Right lobe of liver (tissue), 4 donors: Measurements from ENCODE around the gene CEP85L.

Source experiments
- POLR2A ChIP-seq: fragments of 450-650 bp; IDR thresholded peaks from one replicate; pipeline ENCODE4 v1.6.1; 2017; ENCODE audit warnings: antibody characterized with exemption, mild to moderate bottlenecking
- TF ChIP-seq, protein P1 (sequence below), 4 donors: fragments of 200-600 bp in 3 of 4; fragments of 450-650 bp in 1 of 4; IDR thresholded peaks; one replicate each; pipeline versions ENCODE4 v1.5.1 to v1.8.0; 2016 to 2022; ENCODE audit warnings: antibody characterized with exemption in 4 of 4, mild to moderate bottlenecking in 2 of 4
- donor health status: DM: no; HTN: no; CAD: no.
- donor health status: DM: no; HTN: no; CAD: no.
- donor health status: DM: no; HTN: yes; CAD: no.

DNA sequence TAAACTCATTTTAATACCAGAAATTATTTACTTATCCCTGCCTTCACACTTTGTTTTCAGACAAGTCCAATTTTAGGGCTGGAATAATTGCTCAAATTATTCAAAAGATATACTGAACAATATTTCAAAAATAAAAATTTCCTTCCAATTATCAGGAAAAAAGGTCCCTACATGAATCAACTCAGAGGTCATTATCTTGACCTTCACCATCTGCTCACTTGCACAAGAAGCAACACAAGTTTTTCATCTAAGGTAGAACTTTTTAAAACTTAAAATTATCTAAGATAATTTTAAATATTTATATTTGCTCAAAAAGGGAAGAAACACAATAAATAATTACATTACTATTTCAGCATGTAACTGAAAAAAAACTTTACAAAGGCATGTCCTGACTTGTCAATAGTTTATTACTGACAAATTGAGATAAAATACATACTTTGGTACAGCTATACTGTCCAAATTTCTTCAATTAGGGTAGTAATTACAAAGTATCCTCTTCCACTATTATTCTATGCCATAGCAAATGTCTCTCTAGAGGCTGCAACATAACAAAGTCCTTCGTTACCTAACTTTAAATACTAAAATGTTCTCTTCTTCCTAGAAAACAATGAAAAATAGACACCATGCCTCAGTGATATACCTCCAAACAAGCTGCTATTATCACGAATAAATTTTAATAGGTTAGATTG lies 2.4 kb downstream of the CEP85L start:
- TF ChIP-seq, protein P1, sequence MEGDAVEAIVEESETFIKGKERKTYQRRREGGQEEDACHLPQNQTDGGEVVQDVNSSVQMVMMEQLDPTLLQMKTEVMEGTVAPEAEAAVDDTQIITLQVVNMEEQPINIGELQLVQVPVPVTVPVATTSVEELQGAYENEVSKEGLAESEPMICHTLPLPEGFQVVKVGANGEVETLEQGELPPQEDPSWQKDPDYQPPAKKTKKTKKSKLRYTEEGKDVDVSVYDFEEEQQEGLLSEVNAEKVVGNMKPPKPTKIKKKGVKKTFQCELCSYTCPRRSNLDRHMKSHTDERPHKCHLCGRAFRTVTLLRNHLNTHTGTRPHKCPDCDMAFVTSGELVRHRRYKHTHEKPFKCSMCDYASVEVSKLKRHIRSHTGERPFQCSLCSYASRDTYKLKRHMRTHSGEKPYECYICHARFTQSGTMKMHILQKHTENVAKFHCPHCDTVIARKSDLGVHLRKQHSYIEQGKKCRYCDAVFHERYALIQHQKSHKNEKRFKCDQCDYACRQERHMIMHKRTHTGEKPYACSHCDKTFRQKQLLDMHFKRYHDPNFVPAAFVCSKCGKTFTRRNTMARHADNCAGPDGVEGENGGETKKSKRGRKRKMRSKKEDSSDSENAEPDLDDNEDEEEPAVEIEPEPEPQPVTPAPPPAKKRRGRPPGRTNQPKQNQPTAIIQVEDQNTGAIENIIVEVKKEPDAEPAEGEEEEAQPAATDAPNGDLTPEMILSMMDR (IDR thresholded peaks at IDR 0.05), result no peak
- no peak for TF ChIP-seq POLR2A
